GM21717 (cell line): ENCODE data around the gene DAZAP1.

ENCODE experiments used
- ATAC-seq: cut with Tn5 transposase; IDR thresholded peaks from one replicate; pipeline ENCODE4 v1.9.1; 2021; ENCODE audit warnings: mild to moderate bottlenecking, moderate library complexity; ENCODE audit not compliant: unreplicated experiment

Gene DAZAP1

DNA sequence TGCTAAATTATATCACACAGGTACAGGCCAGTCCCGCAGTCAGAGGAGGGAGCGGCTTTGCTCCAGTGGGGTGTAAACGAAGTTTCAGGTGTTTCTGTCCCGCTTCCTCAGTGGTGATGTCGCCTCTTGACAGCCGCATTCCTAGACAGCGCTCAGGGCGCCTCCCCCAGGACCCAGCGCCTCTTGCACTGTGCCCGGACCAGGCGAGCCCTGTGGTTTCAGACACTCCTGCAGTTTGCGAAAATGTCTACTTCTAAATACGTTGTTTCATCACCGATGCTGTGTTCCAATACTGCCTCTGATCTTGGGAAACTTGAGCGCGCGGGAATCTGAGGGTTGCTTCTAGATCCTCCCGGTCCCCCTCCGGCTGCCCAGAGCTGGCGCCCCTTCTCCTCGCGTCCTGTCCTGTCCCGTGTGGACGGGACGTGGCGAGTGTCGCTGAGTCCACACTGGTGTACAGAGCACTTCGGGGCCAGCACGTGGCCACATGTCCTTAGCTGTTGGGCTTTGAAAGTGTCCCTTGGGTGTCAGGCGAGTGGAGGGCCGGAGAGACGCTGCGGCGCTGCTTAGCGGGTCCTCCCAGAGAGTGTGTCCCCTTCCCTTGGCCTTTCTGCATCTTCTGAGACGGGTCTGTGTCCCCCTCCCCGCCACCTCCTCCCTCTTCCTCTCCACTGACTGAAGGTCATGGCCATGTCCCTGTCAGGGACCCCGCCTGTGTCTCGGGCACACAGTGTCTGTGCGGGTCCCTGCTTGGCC lies 16.2 kb downstream of the DAZAP1 start:
- no peak for ATAC-seq

DNA sequence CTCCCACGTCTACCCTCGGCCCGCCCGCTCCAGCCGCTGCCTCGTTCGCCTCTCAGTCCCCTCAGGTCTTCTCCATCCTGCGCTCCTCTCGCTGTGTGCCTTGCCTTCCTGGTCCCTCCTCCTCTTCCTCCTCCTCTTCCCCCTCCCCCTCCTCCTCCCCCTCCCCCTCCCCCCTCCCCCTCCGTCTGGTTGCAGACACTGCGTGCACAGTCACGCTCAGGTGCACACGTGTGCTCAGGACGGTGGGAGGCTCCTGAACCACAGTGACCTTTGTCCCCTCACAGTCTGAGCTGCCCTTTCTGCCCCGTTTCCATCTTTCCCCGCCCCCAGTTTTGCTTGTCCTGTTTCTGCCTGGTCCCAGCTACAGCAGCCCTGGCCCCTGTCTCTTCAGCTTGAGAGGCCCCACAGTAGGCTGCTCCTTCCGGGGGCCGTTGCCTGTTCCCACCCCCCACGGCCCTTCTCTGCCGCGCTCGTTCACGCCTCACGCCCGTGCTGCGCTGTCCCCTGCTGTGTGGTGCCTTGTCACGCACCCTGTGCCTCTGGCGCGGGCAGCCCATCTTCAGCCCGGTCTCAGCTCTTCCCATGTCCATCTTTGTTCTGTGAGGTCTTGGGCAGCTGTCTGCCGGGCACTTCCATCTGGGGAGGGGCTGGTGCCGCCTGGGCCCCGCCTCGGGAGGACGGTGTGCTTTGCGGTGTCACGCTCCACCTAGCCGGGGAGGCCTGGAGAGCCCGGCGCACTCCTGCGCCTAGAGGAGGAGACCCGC lies 17.0 kb downstream of the DAZAP1 start:
- no peak for ATAC-seq

DNA sequence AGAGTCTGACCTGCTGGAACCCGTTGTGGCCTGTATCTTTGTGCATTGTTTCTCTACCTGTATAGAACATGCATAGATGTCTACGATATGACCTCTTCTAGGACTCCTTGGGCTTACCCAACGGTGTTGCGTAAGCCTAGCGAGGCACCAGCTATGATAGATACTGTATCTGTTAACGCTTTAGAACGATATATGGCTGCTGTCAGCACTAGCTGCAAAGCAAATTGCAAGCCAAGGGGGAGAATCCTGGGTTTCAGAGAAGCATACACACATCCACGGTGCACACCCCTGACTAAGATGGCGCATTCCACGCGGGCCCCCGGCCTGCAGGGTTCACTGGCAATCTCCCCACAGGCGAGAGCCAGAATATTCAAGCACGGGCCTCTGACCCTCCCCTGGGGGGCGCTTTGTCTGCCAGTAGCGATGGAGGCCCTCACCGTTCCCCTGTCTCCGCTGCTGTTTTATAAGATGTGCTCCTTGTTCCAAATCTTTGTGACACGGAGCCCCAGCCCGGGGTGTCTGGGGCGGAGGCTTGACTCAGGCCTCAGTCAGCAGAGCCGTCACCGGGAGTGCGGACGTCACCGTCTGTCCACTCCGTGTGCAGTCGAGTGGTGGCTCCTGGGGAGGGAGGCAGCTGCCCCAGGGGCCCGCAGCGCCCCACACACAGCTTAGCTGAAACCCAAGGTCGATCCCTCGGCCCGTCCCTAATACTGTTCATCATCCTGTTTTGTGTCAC lies 17.9 kb downstream of the DAZAP1 start:
- ATAC-seq = no peak

DNA sequence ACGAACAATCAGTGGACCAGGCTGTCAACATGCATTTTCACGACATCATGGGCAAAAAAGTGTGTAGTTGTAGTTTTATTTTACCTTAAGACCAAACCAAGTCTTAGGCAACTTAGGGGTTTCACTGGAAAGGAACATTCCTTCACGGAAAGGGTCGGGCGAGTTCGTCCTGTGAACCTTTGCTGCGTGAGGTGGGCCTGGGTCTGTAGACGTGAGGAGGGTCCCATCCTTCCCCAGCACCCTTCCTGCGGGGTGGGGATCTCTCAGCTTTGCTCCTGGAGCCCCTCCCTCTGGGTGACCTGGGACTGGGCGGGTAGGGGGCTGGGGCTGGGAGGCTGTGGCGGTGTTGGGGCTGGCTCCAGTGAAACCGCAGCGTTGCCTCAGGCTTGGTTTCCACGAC lies 18.5 kb downstream of the DAZAP1 start:
- ATAC-seq = no peak

DNA sequence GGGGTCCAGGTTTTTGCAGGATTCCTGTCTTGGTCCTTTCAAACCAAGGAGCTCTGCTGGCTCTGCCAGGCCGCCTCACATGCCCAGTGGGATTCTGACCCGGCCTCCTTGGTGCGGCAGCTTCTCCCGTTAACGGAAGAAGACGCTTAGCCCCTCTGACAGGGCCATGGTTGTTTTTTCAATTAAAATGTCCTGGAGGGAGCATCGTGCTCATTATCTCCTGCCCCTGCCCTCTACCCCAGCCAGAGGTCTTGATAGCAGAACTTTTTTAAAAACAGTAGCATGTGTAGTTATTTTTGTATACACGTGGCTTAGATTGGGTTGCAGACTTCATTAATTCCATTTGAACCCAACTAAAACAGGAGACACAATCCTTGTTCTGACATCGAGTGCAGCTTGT lies 19.4 kb downstream of the DAZAP1 start:
- no peak for ATAC-seq

DNA sequence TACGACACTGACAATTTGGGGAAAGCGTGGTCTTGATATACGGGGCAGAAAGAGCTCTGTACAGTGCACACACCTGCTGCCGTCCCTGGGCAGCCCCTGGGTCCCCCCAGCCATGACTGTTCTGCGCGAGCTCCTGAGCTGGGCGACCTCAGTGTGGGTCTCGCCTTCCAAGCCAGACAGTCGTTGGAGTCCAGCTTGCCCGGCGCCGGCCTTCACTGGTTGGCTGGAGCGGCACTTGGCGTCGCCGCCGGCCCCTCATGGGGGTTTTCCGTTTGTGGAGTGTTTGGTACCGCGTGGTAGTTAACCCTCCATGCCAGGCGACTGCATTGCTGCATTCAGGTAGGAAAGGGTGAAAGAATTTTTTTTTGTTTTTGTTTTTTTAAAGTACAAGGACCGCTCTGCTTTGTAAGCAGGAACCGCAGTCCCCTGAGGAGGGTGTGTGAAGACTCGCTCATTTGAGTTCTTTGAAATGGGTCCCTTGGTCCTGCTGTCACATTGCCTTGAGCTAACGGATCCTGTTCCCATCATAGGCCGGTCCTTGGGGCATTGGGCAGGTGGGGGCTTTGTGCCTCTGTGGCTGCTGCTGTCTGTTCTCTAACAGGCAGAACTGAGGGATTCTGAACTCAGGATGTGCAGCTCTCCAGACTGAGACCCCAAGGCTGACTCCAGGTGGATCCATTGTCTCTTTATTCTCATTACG lies 20.0 kb downstream of the DAZAP1 start:
- no peak for ATAC-seq

DNA sequence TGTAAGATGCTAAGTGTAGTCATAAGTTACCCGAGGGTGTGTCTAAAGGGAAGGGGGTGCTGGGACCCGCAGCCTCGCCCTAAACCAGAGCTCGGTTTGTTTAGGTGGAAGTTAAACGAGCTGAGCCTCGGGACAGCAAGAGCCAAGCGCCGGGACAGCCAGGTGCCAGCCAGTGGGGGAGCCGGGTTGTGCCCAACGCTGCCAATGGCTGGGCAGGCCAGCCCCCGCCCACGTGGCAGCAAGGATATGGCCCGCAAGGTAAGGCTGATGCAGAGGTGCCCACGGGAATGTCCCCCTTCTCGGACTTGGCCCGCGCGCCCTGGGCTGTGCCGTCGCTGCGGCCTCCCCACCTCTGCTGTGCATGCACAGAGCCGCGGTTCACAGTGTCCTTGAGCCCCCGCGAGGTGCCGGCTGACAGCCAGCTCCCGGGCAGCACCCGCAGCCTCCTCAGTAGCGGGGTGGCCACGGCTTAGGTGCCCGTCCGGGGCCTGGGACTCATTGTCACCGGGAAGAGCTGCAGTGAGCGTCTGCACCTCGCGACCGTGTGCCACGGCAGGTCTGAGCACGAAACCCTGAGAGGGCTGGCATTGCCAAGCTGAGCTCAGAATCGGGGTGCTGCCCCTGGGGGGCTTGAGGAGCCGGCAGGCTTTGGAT lies 21.5 kb downstream of the DAZAP1 start:
- ATAC-seq = no peak

DNA sequence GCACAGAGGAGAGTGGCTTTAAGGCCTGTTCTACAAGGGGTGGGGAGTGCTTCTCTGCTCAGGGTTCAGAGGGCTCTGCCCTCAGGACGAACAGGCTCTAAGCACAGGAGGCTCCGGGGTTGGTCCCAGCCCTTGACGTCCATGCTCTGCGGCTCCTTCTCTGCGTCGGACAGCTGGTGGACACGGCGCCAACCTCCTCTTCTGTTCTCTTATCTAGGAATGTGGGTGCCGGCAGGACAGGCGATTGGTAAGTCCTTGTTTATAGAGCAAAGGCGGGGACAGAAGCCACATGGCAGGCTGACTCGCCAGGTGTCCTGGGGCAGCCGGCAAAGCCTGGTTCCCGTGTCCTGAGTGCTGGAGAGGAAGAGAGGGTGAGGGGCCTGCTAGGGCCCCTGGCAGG lies 22.4 kb downstream of the DAZAP1 start:
- no peak for ATAC-seq

DNA sequence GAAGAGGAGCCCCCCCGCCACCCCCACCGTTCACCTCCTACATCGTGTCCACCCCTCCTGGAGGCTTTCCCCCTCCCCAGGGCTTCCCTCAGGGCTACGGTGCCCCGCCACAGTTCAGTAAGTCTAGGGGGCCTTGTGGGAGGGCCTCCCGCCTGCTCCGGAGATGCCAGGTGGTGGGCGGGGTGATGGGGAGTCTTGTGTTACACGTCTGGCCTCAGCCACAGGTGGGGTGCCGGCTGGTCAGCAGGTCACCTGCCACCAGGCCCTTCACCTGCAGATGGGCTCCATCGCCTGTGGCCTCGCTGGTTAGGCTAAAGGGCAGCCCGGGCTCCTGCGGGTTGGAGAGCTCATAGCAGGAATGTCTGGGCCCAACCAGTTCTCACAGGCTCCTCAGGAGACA lies 22.9 kb downstream of the DAZAP1 start:
- no peak for ATAC-seq

DNA sequence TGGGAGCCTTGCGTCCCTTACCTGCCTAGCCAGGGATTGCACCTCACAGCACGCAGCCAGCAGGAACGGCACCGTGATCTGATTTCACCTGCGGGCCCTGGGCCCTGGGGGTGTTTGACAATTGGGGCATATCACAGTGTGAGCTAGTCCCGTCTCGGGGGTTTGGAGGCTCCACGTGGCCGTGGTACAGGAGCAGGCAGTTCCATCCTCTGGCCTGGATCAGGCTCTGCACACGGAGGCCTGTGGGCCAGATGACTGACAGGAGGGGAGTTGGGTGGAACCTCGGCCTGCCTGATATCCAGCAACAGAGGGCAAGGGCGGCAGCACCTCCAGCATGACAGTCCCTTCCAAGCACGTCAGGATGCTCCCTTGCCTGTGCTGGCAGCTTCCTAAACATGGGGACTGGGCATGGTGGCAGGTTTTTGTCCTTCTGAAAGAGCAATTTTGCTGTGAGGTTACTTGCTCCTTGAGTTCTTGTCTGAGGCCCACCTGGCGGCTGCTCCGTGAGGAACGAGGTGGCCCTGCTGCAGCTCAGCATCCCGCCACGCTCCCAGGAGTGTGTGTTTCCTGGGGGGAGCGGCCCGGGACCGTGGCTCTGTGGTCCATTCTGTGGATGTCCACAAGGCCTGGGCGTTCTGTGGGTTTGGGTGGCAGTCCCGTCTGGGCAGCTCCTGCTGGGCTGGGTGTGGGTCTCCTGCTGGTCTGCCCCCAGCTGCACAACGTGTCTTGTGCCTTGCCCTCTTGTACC lies 24.5 kb downstream of the DAZAP1 start:
- ATAC-seq = no peak

DNA sequence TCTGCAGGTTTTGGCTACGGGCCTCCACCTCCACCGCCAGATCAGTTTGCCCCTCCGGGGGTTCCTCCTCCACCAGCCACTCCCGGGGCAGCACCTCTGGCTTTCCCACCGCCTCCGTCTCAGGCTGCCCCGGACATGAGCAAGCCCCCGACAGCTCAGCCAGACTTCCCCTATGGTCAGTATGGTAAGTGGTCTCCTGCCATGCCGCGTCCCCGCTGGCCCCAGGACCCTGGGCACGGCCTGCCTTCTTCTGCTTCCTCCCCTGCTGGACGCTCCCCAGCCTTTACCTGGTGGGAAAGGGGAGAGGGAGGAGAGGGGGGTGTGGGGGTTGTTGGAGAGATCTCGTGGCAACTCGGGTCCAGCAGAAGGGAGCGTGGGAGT lies 25.1 kb downstream of the DAZAP1 start:
- no peak for ATAC-seq

DNA sequence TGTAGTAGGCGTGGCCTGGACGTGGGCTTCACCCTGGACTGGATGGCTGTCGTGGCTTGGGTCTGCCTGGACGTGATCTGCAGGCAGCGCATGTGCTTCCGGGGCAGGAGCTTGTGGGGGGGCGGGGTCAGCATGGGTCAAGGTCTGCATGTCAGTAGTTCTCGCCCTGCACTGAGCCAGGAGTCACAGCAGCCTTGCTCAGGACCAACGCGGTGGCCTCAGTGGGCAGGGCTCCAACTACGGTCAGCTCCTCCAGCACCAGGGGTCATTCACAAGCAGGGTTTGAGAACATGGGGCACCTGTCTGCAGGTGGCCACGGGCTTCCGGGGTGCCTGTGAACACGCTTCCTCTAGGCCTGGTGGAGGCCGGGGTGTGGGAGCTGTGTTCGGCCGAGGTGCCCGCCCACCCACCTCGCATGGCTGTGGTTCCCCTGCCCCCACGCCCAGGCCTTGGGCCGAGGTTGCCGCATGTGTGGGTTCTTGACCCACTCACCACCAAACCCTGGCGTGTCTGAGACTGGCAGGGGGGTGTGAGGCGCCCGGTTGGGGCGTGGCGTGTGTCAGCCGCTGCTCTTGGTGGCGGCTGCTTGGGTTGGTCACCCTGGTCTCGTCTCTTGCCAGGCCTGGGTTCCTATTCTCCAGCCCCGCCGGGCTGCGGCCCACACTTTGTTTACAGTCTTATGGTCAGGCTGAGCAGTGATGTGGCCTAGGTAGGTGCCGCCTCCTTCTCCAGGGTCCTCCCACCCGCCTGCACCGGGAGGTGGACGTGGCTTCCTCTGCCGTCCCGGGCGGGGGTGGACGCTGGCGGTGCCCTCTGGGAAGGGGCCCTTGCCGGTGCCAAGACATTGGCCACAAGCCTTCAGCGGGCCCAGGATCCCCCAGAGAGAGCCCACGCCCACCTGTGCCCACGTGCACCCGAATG lies 26.0 kb downstream of the DAZAP1 start:
- ATAC-seq = no peak

DNA sequence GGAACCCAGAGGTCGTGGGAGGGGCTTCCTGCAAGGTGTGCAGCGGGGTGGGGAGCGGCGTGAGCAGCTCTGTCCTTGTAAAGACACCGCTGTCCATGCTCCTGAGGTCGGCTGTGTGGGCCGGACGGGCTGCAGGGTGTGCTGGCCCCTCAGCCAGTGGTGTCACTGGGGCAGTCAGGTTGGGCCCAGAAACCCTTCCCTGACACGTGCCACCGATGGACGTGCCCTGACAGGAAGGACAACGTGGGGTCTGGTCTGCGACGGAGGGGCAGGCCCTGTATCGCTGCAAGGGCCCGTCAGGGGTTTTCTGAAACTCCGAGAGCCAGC lies 26.6 kb downstream of the DAZAP1 start:
- ATAC-seq = no peak

DNA sequence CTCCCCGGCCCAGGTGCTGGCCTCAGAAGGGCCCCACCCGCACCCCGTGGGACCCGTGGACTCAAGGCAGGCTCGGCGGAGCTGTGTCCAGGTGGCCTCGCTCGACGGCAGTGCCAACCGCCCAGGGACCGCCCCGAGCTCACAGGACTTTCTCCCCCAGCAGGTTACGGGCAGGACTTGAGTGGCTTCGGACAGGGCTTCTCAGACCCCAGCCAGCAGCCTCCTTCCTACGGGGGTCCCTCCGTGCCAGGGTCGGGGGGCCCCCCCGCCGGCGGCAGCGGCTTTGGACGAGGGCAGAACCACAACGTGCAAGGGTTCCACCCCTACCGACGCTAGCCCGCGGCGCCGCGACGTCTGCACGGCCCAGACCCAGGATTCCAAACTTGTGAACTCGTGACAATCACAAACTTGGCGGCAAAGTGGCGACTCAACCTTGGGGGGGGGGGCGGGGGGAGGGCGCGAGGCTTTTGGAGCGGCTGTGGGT lies 27.2 kb downstream of the DAZAP1 start:
- ATAC-seq = no peak

DNA sequence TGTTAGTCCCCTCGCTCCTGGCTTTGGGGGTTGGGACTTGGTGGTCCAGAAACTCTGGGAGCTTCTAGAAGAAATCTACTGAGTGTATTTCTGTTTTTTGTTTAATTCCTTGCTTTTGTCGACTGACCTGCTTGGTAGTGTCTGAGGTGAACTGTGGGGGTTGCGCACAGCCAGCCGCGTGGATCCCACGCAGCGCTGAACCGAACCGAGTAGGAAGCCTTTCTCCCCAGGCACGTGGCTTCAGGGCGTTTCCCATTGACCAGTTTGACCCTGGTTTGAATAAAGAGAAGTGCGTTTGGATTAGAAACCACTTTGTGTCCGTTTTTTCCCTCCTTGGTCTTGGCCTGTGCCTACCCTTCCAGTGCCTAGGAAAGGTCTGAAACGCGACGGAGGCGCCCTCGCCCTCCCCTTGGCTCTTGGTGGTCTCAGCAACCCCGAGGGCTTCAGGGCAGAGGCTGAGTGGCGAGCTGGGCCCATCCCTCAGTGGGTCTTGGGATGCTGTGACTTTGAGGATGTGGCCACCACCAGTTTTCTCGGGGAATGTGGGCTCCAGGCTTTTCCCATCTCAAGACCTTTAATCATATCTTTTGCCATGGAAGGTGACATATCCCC lies 28.1 kb downstream of the DAZAP1 start:
- no peak for ATAC-seq

DNA sequence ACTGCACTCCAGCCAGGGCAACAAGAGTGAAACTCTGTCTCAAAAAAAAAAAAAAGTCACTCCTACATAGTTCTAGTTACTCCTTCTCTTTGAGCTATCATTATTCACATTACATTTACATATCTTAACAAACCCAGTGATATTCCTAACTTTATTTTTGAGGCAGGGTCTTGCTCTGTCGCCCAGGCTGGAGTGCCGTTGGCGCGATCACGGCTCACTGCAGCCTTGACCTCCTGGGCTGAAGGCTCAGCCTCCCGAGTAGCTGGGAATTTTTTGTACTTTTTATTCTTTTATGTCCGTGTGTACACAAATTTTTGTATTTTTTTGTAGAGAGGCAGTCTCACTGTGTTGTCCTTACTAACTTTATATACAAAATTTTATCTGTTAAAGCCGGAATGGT lies 30.2 kb downstream of the DAZAP1 start:
- no peak for ATAC-seq

DNA sequence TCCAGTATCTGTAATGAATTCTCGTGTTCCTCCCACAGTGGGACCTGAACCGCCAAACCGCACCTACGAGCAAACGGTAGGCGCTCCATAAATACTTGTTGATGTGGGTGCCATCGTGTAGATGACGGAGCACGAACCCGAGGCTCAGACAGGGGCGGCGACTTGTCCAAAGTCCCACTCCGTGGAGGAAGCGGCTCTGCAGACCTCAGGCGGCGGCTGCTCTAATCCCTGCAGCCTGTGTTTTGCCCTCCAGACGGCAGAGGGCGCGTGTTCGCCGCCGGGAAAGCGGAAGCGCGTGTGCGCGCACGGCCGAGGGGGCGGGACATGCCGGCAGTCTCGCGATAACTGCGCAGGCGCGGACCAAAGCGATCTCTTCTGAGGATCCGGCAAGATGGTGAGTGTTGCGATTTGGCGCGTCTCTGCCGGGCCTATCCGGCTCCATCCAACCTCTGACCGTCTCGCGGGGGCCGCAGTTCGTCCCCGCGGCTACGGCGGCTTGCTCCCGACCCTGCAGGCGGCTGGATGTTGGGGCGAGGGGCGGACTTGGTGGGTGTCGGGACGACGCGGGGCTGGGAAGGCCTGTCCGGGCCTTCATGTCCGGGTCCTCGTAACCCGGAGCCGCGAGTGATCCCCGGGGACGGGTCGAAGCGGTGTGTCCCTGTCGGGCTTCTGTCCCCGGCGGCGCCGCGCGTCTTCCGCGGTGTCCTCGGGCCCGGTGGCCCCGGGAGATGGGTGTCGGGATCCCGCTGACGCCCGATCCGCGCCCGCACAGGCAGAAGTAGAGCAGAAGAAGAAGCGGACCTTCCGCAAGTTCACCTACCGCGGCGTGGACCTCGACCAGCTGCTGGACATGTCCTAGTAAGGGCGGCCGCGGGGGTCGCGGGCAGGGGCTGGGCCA lies 30.9 kb downstream of the DAZAP1 start, which contains the start of gene RPS15:
Gene RPS15, plus strand, starts transcription at position 362 of the 898 bp plus-strand sequence. Its CDS starts 30 bp downstream, at position 392.
- peak; percentile 74 for ATAC-seq
